ENCODE data around the gene GOSR1.

DNA sequence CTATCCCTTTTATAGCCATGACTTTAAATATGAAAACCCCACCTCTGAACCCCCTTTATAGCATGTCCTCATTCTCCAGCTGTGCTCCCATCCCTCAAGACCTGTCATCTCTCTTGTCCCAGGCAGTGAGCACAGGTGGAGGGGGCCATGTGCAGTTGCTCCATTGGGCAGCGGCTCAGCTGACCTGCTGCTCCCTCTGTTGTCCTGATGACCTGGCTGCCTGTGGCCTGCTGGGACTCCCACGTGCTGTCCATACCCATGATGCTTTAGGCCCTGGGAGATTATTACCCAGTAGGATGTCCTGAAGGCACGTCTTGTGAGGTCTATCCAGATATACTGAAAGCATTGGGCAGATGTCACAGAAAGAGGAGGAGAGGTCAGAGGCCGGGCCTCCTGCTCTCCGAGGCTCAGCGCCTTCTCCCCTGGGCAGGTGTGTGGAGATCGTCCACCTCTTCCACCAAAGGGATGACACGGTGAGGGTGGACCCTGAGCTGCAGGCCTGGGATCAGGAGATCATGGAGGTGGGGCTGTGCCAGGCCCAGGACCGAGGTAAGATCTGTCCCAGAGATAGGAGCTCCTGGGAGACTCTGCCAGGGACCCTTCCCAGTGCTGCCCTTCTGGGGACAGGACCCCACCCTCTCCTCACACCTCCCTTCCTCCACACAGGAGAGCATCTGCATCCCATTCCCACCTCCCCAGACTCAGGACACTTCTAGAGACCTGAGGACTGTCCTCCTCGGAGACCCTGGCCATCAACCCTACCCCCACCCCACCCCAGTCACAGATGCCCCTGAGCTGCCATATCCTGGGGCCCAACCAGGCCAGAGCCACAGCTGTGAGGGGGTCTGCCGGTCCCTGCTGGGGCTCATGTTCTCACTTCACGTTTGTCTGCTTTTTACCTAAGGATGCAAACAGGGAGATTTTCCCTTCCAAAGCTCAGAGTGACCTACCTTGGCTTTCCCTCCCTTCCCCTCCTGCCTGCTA is 58.0 kb downstream of the GOSR1 start:
- TF ChIP-seq, protein P1, sequence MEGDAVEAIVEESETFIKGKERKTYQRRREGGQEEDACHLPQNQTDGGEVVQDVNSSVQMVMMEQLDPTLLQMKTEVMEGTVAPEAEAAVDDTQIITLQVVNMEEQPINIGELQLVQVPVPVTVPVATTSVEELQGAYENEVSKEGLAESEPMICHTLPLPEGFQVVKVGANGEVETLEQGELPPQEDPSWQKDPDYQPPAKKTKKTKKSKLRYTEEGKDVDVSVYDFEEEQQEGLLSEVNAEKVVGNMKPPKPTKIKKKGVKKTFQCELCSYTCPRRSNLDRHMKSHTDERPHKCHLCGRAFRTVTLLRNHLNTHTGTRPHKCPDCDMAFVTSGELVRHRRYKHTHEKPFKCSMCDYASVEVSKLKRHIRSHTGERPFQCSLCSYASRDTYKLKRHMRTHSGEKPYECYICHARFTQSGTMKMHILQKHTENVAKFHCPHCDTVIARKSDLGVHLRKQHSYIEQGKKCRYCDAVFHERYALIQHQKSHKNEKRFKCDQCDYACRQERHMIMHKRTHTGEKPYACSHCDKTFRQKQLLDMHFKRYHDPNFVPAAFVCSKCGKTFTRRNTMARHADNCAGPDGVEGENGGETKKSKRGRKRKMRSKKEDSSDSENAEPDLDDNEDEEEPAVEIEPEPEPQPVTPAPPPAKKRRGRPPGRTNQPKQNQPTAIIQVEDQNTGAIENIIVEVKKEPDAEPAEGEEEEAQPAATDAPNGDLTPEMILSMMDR (IDR thresholded peaks at IDR 0.05; ENCODE audit: extremely low read depth in 1 of 2, insufficient read depth in 1 of 2, low read depth in 1 of 2, low read length in 2 of 2) = no peak
- TF ChIP-seq POLR2A (IDR thresholded peaks at IDR 0.05; ENCODE audit: low read depth, low read length) (no peak), GATA2 (IDR thresholded peaks at IDR 0.05; ENCODE audit: insufficient read depth, insufficient read length, low read depth, low read length) (no peak)
